ENCODE data around the gene ST6GALNAC1. TPM values are rescaled to one million over a fixed set of nuclear protein-coding genes. Genes with fewer than 3 reads are reported as not detected.
A peak's percentile ranks its signal among the peaks of the same experiment; 100 is the strongest.
"Not testable (repeated sequence)": the region's sequence is repeated elsewhere in the genome, so short reads cannot be mapped to it uniquely, and the experiment has no call there.

The ST6GALNAC1 gene
- total RNA-seq, 1 donor from 2014 or later = 14.1 TPM

DNA sequence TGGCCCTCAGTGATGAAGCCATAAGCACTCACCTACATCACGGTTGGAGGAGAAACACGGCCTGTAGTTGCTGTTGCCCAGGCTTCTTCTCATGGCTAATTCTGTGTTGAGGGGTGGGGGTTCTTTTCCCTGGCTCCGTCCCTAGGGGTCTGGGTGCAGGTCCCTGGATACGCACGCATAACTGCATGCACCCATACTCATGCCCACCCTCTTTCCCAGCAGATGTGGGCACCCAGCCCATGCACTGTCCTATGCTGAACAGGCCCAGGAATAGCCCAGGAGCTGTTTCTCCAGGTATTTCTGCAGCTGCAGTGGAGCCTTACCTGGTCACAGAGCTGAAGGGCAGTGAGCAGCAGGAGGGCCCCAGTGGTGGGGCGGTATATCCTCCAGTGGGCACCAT lies 18.1 kb downstream of the ST6GALNAC1 start:
- no peaks in the 10 kb centered on the region for H3K27me3 ChIP-seq
- ATAC-seq (no peak), DNase-seq (no peak)
- no peak overlapping the region for H3K27ac ChIP-seq
- peaks cover 7% of the 10 kb centered on the region for H3K4me1 ChIP-seq
- TF ChIP-seq, protein P1, sequence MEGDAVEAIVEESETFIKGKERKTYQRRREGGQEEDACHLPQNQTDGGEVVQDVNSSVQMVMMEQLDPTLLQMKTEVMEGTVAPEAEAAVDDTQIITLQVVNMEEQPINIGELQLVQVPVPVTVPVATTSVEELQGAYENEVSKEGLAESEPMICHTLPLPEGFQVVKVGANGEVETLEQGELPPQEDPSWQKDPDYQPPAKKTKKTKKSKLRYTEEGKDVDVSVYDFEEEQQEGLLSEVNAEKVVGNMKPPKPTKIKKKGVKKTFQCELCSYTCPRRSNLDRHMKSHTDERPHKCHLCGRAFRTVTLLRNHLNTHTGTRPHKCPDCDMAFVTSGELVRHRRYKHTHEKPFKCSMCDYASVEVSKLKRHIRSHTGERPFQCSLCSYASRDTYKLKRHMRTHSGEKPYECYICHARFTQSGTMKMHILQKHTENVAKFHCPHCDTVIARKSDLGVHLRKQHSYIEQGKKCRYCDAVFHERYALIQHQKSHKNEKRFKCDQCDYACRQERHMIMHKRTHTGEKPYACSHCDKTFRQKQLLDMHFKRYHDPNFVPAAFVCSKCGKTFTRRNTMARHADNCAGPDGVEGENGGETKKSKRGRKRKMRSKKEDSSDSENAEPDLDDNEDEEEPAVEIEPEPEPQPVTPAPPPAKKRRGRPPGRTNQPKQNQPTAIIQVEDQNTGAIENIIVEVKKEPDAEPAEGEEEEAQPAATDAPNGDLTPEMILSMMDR (IDR thresholded peaks at IDR 0.05) = no peak
- no peak overlapping the region for H3K4me3 ChIP-seq
- intact Hi-C loops (cut with DNase I) = no loop called here
- H3K9me3 ChIP-seq = no peaks in the 10 kb centered on the region
- H3K36me3 ChIP-seq = no peaks in the 10 kb centered on the region

DNA sequence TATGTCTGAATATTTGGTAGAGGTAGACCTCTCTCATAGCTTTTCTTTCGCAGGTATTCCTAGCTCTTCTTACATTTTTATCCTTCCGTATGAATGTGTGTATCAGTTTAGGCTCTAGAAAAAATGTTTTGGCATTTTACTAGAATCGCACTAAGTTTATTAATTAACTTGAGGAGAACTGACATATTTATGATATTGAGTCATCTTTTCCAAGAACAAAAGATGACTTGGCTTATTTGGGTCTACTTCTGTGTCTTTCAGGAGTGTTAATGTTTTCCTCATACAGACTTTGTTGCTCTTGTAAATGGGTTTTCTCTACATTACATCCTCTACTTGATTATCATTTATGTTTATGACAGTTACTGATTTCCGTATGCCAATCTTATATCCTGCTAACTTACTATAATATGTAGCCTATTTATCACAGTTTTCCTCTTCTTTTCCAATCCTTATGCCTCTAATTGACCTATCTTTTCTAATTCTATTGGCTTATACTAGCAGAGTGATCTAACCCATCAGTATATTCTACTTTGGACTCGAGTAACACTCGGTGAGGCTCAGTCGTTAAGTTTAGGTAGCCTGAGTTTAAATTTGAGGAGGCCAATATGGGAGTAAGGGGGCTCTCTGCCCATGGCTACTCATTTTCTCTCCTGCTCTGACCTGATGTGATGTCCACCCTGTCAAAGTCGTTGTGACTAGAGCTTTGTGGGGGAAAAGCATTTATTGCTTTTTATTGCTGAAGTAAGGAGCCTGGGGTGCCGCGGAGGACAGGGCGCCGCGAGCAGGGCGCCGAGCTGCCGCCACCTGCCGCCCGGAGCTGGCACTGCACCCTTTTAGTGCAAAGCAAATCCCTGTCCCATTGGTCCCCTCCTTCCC lies 20.0 kb downstream of the ST6GALNAC1 start:
- H3K27me3 ChIP-seq = no peaks in the 10 kb centered on the region
- DNase-seq = peak; percentile 90
- H3K4me3 ChIP-seq = no peak overlapping the region
- peaks cover 7% of the 10 kb centered on the region for H3K4me1 ChIP-seq
- H3K9me3 ChIP-seq = no peaks in the 10 kb centered on the region
- ATAC-seq = peak; percentile 96
- H3K27ac ChIP-seq = no peak overlapping the region
- no peaks in the 10 kb centered on the region for H3K36me3 ChIP-seq
- intact Hi-C loops (cut with DNase I) = no loop called here
- TF ChIP-seq, protein P1 (IDR thresholded peaks at IDR 0.05) = peak; percentile 98

DNA sequence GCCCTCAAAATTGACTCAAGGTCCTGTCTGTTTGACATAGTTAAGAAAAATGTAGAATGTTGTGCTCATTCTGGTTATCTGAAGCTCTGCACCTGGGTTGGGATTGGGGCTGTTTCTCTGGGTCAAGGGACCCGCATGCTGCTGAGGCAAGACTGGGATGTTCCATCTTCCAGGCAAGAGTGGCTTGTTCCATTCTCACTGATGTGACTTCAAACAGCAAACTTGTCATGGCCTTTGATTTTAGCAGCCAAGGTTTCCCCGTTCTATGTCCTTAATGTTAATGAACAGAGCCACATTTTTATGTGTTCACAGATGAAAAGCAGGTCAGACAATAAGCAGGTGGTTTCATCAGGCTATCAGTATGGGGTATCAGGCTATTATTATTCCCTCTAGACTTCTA lies 25.7 kb downstream of the ST6GALNAC1 start:
- Histone ChIP-seq H3K27ac (no peak overlapping the region), H3K27me3 (no peaks in the 10 kb centered on the region), H3K4me1 (no peaks in the 10 kb centered on the region), H3K4me3 (no peak overlapping the region), H3K36me3 (no peaks in the 10 kb centered on the region), H3K9me3 (no peaks in the 10 kb centered on the region)
- intact Hi-C loops (cut with DNase I) = no loop called here
- DNase-seq = no peak
- ATAC-seq = no peak
- TF ChIP-seq, protein P1 (IDR thresholded peaks at IDR 0.05) = no peak

DNA sequence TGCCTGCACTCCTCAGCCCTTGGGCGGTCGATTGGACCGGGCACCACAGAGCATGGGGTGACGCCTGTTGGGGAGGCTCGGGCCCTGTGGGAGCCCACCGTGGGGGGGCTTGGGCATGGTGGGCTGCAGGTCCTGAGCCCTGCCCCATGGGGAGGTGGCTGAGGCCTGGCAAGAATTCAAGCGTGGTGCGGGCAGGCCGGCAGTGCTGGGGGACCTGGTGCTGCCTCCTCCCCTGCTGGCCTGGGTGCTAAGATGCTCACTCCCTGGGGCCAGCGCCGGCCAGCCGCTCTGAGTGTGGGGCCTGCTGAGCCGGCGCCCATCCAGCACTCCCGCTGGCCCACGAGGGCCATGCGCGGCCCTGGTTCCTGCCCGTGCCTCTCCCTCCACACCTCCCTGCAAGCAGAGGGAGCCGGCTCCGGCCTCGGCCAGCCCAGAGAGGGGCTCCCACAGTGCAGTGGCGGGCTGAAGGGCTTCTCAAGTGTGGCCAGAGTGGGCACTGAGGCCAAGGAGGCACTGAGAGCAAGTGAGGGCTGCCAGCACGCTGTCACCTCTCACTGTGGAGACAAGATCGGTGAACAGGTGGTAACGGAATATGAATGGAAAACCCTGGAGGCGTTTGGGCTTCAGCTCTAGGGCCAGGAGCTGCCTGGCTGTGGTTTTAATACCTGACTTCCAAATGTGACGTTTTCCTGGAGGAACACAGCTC lies 28.5 kb downstream of the ST6GALNAC1 start:
- DNase-seq (peak; percentile 47), ATAC-seq (no peak)
- H3K4me3 ChIP-seq = no peak overlapping the region
- H3K4me1 ChIP-seq = no peaks in the 10 kb centered on the region
- TF ChIP-seq, protein P1 (IDR thresholded peaks at IDR 0.05) = no peak
- intact Hi-C loops (cut with DNase I) = no loop called here
- no peaks in the 10 kb centered on the region for H3K9me3 ChIP-seq
- H3K36me3 ChIP-seq = no peaks in the 10 kb centered on the region
- no peak overlapping the region for H3K27ac ChIP-seq
- H3K27me3 ChIP-seq = no peaks in the 10 kb centered on the region

DNA sequence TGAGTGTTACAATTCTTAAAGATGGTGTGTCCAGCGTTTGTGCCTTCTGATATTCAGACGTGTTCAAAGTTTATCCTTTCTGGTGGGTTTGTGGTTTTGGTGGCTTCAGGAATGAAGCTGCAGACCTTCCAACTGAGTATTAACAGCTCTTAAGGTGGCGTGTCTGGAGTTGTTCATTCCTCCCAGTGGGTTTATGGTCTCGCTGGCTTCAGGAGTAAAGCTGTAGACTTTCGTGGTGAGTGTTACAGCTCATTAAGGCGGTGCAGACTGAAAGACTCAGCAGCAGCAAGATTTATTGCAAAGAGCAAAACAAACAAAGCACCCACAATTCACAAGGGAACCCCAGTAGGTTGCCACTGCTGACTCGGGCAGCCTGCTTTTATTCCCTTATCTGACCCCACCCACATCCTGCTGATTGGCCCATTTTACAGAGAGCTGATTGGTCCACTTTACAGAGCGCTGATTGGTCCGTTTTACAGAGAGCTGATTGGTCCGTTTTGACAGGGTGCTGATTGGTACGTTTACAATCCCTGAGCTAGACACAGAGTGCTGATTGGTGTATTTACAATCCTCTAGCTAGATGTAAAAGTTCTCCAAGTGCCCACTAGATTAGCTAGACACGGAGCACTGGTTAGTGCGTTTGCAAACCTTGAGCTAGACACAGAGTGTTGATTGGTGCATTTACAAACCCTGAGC lies 29.3 kb downstream of the ST6GALNAC1 start:
- H3K4me3 ChIP-seq; H3K27ac ChIP-seq; intact Hi-C loops (cut with DNase I); H3K4me1 ChIP-seq; H3K9me3 ChIP-seq; H3K36me3 ChIP-seq; ATAC-seq; H3K27me3 ChIP-seq: not testable (repeated sequence)
- peak; percentile 4 for DNase-seq

Data from upper lobe of right lung (tissue), 1 donor.